ENCODE results near the gene ARHGAP22.

The ARHGAP22 gene

GRCh38 chr10:48455055-48455391, 149.8 kb downstream of the ARHGAP22 start:
- Histone ChIP-seq H3F3A (ENCODE audit: insufficient read depth, low read length) (no peaks in the 10 kb centered on the region), H3K36me3 (replicated peaks; ENCODE audit: insufficient read depth, low read length) (no peaks in the 10 kb centered on the region), H2AFZ (ENCODE audit: low read length) (no peak overlapping the region), H3K79me2 (ENCODE audit: low read length) (no peaks in the 10 kb centered on the region), H3K9me3 (replicated peaks; ENCODE audit: insufficient read depth, low read length) (no peaks in the 10 kb centered on the region), H3K4me3 (ENCODE audit: low read length) (no peak overlapping the region), H3K27ac (ENCODE audit: low read length) (no peak overlapping the region), H3K9me2 (replicated peaks; ENCODE audit: insufficient read depth, low read length) (no peaks in the 10 kb centered on the region), H3K9ac (ENCODE audit: low read length) (no peak overlapping the region), H3K4me2 (ENCODE audit: low read depth, low read length) (no peak overlapping the region), H4K20me1 (ENCODE audit: insufficient read depth, low read length) (no peaks in the 10 kb centered on the region), H3K27me3 (replicated peaks; ENCODE audit: insufficient read depth, low read length) (no peaks in the 10 kb centered on the region), H3K4me1 (ENCODE audit: low read length) (no peaks in the 10 kb centered on the region)
- TF ChIP-seq EZH2 (optimal IDR thresholded peaks at IDR 0.05; ENCODE audit: low read depth, low read length), result no peak
- no peak for TF ChIP-seq CTCF (IDR thresholded peaks at IDR 0.05; ENCODE audit: low read length)
- TF ChIP-seq EZH2phosphoT487 (IDR thresholded peaks at IDR 0.05; ENCODE audit: low read length), result no peak
- no peak for DNase-seq

DNA sequence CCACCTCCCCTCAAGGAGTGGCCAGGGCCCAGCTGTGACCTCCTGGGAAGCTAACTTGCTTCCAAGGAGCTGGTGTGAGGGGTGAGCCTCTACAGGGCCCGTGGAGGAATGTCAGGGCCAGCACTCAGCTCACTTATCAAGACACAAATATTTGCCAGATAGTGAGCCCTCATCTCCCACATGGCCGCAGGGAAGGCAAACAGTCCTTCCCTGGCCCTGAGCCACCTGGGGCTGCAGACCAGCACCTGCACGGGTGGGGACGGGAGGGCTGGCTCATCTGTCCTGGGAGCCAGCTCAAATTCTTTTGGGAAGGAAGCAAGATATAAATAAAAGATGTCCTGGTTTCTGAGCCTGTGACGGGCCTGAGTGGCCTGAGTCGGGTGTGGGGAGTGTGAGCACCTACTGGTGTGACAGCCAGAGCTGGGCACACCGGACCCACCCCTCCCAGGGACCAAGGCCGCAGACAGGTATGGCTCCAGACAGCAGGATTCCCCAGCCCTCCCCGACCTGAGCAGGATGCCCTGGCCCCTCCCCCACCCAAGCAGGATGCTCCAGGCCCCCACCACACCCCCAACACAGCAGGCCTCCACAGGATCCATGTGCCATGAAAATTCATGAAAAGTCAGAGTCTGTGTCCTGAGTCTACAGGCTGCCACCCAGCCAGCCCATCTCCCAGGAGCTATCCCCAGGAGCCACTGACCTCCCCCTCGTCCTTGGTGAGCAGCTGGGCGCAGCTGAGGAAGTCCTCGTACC, 150.4 kb downstream of the ARHGAP22 start:
- no peak overlapping the region for H3K4me3 ChIP-seq (ENCODE audit: low read length)
- H3K4me1 ChIP-seq (ENCODE audit: low read length), result no peaks in the 10 kb centered on the region
- no peaks in the 10 kb centered on the region for H3K9me3 ChIP-seq (replicated peaks; ENCODE audit: insufficient read depth, low read length)
- no peaks in the 10 kb centered on the region for H3K27me3 ChIP-seq (replicated peaks; ENCODE audit: insufficient read depth, low read length)
- H4K20me1 ChIP-seq (ENCODE audit: insufficient read depth, low read length), result no peaks in the 10 kb centered on the region
- no peaks in the 10 kb centered on the region for H3F3A ChIP-seq (ENCODE audit: insufficient read depth, low read length)
- H3K4me2 ChIP-seq (ENCODE audit: low read depth, low read length), result no peak overlapping the region
- H3K36me3 ChIP-seq (replicated peaks; ENCODE audit: insufficient read depth, low read length), result no peaks in the 10 kb centered on the region
- no peak for DNase-seq
- no peak for TF ChIP-seq CTCF (IDR thresholded peaks at IDR 0.05; ENCODE audit: low read length)
- no peak for TF ChIP-seq EZH2 (optimal IDR thresholded peaks at IDR 0.05; ENCODE audit: low read depth, low read length)
- TF ChIP-seq EZH2phosphoT487 (IDR thresholded peaks at IDR 0.05; ENCODE audit: low read length), result no peak
- H3K9ac ChIP-seq (ENCODE audit: low read length), result no peak overlapping the region
- H3K27ac ChIP-seq (ENCODE audit: low read length), result no peak overlapping the region
- no peaks in the 10 kb centered on the region for H3K9me2 ChIP-seq (replicated peaks; ENCODE audit: insufficient read depth, low read length)
- no peaks in the 10 kb centered on the region for H3K79me2 ChIP-seq (ENCODE audit: low read length)
- no peak overlapping the region for H2AFZ ChIP-seq (ENCODE audit: low read length)

DNA sequence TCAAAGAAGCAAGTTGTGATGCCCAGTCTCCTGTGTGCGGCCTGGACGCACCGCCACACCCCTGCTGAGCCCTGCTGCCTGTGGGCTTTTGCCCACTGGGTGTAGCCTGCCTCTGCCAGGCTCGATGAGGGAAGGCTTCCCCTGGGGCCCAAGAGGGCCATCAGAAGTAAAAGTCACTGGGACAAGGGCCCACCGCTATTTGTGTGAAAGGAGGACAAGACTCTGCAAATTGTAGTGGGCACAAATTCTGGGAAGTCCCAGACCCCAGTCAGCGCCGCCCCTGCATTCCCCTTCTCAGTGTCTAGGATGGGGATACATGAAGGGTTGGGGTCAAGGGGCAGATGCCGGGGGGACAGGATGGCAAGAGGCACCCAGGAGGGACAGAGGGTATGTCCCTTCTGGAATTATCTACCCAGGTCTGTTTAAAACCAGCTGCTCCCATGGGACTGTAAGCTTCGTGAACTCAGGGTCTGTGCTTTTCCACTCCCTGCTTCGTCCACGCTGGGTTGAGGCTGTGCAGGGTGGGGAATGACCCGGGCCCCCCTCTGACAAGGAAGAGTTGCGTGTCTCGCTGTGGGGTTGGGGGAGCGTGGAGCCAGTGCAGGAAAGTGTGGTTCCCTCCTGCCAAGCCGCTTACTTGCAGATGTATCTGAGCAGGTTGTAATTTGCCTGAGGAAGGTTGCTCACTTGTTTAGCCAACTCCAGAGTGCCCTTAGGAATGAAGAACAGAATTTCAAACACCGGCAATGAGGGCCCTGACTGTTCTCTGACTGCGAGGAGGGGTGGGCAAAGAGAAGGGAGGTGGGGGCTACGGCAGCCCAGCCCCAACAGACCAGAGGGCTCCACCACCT, 151.2 kb downstream of the ARHGAP22 start:
- Histone ChIP-seq H3K9me3 (replicated peaks; ENCODE audit: insufficient read depth, low read length) (no peaks in the 10 kb centered on the region), H3K4me2 (ENCODE audit: low read depth, low read length) (no peak overlapping the region), H3K9ac (ENCODE audit: low read length) (no peak overlapping the region), H3K4me1 (ENCODE audit: low read length) (no peaks in the 10 kb centered on the region), H3K9me2 (replicated peaks; ENCODE audit: insufficient read depth, low read length) (no peaks in the 10 kb centered on the region), H3K36me3 (replicated peaks; ENCODE audit: insufficient read depth, low read length) (no peaks in the 10 kb centered on the region), H3F3A (ENCODE audit: insufficient read depth, low read length) (no peaks in the 10 kb centered on the region), H3K4me3 (ENCODE audit: low read length) (no peak overlapping the region), H3K27ac (ENCODE audit: low read length) (no peak overlapping the region), H3K79me2 (ENCODE audit: low read length) (no peaks in the 10 kb centered on the region), H3K27me3 (replicated peaks; ENCODE audit: insufficient read depth, low read length) (no peaks in the 10 kb centered on the region), H4K20me1 (ENCODE audit: insufficient read depth, low read length) (no peaks in the 10 kb centered on the region), H2AFZ (ENCODE audit: low read length) (no peak overlapping the region)
- DNase-seq, result no peak
- no peak for TF ChIP-seq EZH2 (optimal IDR thresholded peaks at IDR 0.05; ENCODE audit: low read depth, low read length)
- no peak for TF ChIP-seq EZH2phosphoT487 (IDR thresholded peaks at IDR 0.05; ENCODE audit: low read length)
- TF ChIP-seq CTCF (IDR thresholded peaks at IDR 0.05; ENCODE audit: low read length), result no peak

Data from MM.1S (cell line).